Colonic mucosa (tissue), 4 donors: ENCODE results near the gene IFRD2. TPM values are rescaled to one million over a fixed set of nuclear protein-coding genes. Genes with fewer than 3 reads are reported as not detected.

Source experiments
- DNase-seq: peaks from one replicate; pipeline ENCODE4 v3.0.0-alpha.2; 2020
- H3K27ac ChIP-seq: fragments of 200-600 bp; one replicate; pipeline ENCODE4 v1.8.0; 2021
- H3K27me3 ChIP-seq: fragments of 200-600 bp; one replicate; pipeline ENCODE4 v1.8.0; 2021
- H3K36me3 ChIP-seq: fragments of 200-600 bp; one replicate; pipeline ENCODE4 v1.8.0; 2021
- H3K4me1 ChIP-seq: fragments of 200-600 bp; one replicate; pipeline ENCODE4 v1.8.0; 2021; ENCODE audit warnings: mild to moderate bottlenecking
- H3K4me3 ChIP-seq: fragments of 200-600 bp; one replicate; pipeline ENCODE4 v1.8.0; 2021
- H3K9ac ChIP-seq, 2 donors: one replicate each; pipeline ENCODE4 v1.7.0; 2013; ENCODE audit warnings: control low read depth in 2 of 2, low read depth in 2 of 2, low read length in 2 of 2
- H3K9me3 ChIP-seq: fragments of 200-600 bp; one replicate; pipeline ENCODE4 v1.8.0; 2021
- intact Hi-C: fragments of 100-400 bp; cut with DNase I; formaldehyde crosslinking; loops from one replicate; pipeline ENCODE4 v1.14.1; 2022
- total RNA-seq, 2 donors: library from RNA; stranded (reverse); fragmentation: NEBNext Ultra II Directional in 1 of 2; extraction: Animal tissue kit (Norgen Biotek cat#: 25700) in 1 of 2; gene quantifications; one replicate each; pipeline ENCODE4 v1.2.1, GENCODE V29; 2021
- TF ChIP-seq, protein P1 (sequence below): fragments of 200-600 bp; IDR thresholded peaks from one replicate; pipeline ENCODE4 v1.8.0; 2022; ENCODE audit warnings: antibody characterized with exemption, mild to moderate bottlenecking
- donor health status: healthy.
- donor health status: DM: no; HTN: no; CAD: no.
- donor health status: DM: no; HTN: no; CAD: no.

Gene IFRD2
- total RNA-seq, 2 donors from 2014 or later = 52.8 to 129 TPM

DNA sequence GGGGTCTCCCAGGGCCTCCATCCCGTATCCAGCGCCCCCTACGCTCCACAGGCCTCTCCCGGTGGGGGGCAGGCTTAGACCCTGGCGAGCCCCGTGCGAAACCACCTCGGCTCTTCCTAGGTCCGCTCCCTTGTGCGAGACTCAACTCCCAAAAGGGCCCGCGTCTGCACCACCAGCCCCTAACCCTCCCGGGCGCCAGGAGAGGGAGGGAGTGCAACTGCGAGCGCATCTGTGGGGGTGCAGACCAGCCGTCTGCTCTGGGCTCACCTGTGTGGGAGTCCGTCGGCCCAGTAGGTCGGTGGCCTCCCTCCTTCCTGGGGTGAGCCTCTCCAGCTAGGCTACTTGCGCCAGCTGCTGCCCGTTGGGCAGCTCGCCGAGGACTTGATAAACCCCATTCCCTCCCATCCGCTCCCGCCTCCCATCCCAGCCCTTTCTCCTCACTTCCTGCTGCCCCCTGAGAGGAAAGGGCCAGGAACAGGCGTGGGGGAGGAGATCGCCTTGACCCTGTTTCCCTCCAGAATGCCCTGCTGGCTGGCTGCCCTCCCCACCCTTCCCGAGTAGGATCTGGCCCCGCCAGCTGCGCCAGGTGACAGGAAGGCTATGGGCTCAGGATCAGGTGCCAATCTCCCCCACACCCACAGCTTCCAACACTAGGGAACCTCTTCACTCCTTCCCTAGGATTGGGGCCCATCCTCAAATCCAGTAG lies 30.3 kb upstream of the IFRD2 start, which contains the start of gene HYAL2:
TSS of gene HYAL2 (minus strand) at position 360 of the 706 bp plus-strand sequence. CDS start 2,256 bp downstream, outside the sequence.
- TF ChIP-seq, protein P1, sequence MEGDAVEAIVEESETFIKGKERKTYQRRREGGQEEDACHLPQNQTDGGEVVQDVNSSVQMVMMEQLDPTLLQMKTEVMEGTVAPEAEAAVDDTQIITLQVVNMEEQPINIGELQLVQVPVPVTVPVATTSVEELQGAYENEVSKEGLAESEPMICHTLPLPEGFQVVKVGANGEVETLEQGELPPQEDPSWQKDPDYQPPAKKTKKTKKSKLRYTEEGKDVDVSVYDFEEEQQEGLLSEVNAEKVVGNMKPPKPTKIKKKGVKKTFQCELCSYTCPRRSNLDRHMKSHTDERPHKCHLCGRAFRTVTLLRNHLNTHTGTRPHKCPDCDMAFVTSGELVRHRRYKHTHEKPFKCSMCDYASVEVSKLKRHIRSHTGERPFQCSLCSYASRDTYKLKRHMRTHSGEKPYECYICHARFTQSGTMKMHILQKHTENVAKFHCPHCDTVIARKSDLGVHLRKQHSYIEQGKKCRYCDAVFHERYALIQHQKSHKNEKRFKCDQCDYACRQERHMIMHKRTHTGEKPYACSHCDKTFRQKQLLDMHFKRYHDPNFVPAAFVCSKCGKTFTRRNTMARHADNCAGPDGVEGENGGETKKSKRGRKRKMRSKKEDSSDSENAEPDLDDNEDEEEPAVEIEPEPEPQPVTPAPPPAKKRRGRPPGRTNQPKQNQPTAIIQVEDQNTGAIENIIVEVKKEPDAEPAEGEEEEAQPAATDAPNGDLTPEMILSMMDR = no peak

DNA sequence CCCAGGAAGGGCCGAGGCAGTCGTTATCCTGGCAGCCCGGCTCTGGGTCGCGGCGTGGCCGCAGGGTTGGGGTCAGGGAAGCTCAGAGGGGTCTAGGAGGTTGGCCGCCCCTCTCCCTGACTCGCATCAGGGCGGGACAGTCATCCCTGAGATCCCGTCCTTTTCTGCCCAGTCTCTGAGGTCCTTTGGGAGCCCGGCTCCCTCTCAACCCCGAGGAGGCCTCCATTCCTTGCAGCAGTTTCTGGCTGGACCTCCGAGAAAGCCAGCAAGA lies 29.8 kb upstream of the IFRD2 start:
- no peak for DNase-seq
- H3K4me1 ChIP-seq = peaks cover 36% of the 10 kb centered on the region
- H3K27me3 ChIP-seq = no peaks in the 10 kb centered on the region
- H3K27ac ChIP-seq = peak overlapping the region; percentile 81
- intact Hi-C loops = loop anchor here (10.0 kb wide), 1 partner anchor 47 kb away; the partner anchor contains the start of gene LSMEM2
- H3K36me3 ChIP-seq = no peaks in the 10 kb centered on the region
- peak overlapping the region; percentile 66 for H3K4me3 ChIP-seq
- H3K9me3 ChIP-seq = no peaks in the 10 kb centered on the region
- peak overlapping the region; percentile 70 to 91 for H3K9ac ChIP-seq
- TF ChIP-seq, protein P1 = no peak

More for the DNA sequence above, 30.3 kb upstream of the IFRD2 start, which contains the start of gene HYAL2:
- no peaks in the 10 kb centered on the region for H3K9me3 ChIP-seq
- peak within 1 kb of the TSS; percentile 72 to 91 for H3K9ac ChIP-seq
- peak within 1 kb of the TSS; percentile 81 for H3K27ac ChIP-seq
- peak; percentile 50 for DNase-seq
- no peaks in the 10 kb centered on the region for H3K36me3 ChIP-seq
- H3K4me3 ChIP-seq = peak within 1 kb of the TSS; percentile 66
- intact Hi-C loops = loop anchor here (10.0 kb wide), 1 partner anchor 48 kb away; the partner anchor contains the start of gene LSMEM2
- H3K4me1 ChIP-seq = peaks cover 34% of the 10 kb centered on the region
- no peaks in the 10 kb centered on the region for H3K27me3 ChIP-seq

GRCh38 chr3:50321336-50322114 lies 29.3 kb upstream of the IFRD2 start:
- Histone ChIP-seq H3K27me3 (no peaks in the 10 kb centered on the region), H3K4me1 (peaks cover 34% of the 10 kb centered on the region), H3K36me3 (no peaks in the 10 kb centered on the region), H3K9ac (peak overlapping the region; percentile 72 to 91), H3K4me3 (peak overlapping the region; percentile 66), H3K27ac (peak overlapping the region; percentile 81), H3K9me3 (no peaks in the 10 kb centered on the region)
- intact Hi-C loops = loop anchor here (10.0 kb wide), 1 partner anchor 47 kb away; the partner anchor contains the start of gene LSMEM2
- peak; percentile 89 for DNase-seq
- TF ChIP-seq, protein P1 = peak; percentile 31

DNA sequence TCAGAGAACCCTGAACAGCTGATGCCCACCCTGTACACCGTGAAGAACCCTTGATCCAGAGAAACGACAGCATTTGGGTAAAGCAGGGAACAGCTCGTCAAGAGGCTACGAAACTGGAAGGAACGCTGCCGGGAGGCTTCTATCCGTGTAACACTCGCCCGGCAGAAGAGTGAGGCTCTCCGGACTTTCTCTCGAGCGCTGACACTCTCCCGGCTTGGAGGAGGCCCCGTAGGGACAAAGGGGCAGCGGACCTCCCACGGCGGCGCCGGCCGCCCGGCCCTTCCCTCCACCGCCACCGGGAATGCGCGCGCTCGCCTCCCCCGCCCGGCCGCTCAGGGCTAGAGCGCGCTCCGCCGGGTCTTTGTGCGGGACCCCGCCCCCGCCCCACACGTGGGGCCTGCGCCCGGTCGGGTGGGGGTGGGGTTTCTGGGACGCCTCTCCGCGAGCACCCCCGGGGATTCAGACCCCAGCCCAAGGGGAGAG lies 28.7 kb upstream of the IFRD2 start:
- H3K27me3 ChIP-seq = no peaks in the 10 kb centered on the region
- H3K4me1 ChIP-seq = peaks cover 38% of the 10 kb centered on the region
- DNase-seq = peak; percentile 80
- intact Hi-C loops = loop anchor here (10.0 kb wide), 1 partner anchor 46 kb away; the partner anchor contains the start of gene LSMEM2
- peak overlapping the region; percentile 81 for H3K27ac ChIP-seq
- H3K4me3 ChIP-seq = peak overlapping the region; percentile 66
- TF ChIP-seq, protein P1 = no peak
- no peaks in the 10 kb centered on the region for H3K36me3 ChIP-seq
- H3K9me3 ChIP-seq = no peaks in the 10 kb centered on the region
- H3K9ac ChIP-seq = peak overlapping the region; percentile 72 to 91

GRCh38 chr3:50319894-50320625 lies 27.8 kb upstream of the IFRD2 start:
- DNase-seq = no peak
- Histone ChIP-seq H3K4me3 (peak overlapping the region; percentile 66), H3K9me3 (no peaks in the 10 kb centered on the region), H3K27me3 (no peaks in the 10 kb centered on the region), H3K9ac (peak overlapping the region; percentile 72 to 91), H3K27ac (peak overlapping the region; percentile 81), H3K36me3 (no peaks in the 10 kb centered on the region), H3K4me1 (peaks cover 38% of the 10 kb centered on the region)
- intact Hi-C loops = loop anchor here (10.0 kb wide), 1 partner anchor 45 kb away; the partner anchor contains the start of gene LSMEM2
- TF ChIP-seq, protein P1 = no peak
